ENCODE results near the gene SPEF1.
"Not testable (repeated sequence)": the region's sequence is repeated elsewhere in the genome, so short reads cannot be mapped to it uniquely, and the experiment has no call there.

The SPEF1 gene

DNA sequence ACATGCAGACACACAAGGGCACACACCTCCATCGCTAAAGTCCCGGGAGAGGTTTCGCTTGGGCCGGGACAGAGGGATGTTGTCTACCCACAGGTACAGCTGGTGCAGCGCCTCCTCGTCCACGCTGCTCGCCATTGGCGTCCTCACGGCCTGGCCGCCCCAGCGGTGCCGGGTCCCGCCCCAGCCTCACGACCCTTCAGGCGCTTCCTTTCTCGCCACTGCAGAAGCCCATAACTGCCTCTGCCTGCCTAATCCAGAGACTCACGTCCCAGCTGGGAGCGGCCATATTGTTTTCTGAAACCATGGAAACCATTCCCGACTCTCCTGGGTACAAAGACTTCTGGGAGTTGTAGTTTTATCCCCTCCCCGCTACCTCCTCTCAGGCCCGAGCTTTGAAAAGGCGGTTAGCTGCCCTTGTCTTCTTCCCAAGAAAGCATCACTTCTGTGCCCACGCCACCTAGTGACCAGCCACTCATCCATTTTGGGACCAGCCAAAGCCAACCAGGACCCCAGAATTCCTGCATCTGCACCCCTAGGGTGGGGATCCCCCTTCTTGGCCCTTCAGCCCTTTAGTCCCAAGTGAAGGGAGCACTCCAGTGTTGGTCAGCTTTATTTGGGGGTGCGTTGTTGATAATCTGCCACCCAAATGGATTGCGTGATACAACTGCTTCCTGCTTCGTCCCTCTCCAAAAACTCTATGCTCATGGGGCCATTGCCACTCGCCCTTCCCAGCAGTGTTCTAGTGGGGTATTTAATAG, at the start of gene SPEF1:
Gene SPEF1, minus strand, starts transcription at position 296 of the 758 bp plus-strand sequence. Its CDS starts 161 bp downstream, at position 135.
- no peak for DNase-seq (ENCODE audit: low read depth)

DNA sequence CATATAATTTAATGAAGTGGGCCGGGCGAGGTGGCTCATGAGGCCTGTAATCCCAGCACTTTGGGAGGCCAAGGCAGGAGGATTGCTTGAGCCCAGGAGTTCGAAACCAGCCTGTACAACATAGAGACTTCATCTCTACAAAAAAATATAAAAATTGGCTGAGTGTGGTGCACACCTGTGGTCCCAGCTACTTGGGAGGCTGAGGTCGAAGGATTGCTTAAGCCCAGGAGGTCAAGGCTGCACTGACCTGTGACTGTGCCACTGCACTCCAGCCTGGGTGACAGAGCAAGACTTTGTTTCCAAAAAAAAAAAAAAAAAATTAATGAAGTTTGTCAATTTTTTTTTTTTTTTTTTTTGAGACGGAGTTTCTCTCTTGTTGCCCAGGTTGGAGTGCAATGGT, 48.6 kb upstream of the SPEF1 start:
- not testable (repeated sequence) for DNase-seq (ENCODE audit: low read depth)

DNA sequence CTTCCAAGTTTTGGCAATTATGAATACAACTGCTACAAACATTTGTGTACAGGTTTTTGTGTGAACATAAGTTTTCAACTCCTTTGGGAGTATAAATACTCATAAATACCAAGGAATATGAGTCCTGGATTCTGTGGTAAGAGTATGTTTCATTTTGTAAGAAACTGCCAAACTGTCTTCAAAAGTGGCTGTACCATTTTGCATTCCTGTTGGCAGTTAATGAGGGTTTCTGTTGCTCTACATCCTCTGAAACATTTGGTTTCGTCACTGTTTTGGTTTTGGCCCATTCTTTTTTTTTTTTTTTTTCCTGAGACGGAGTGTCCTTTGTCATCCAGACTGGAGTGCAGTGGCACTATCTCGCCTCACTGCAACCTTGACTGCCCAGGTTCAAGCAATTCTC, 47.5 kb upstream of the SPEF1 start:
- no peak for DNase-seq (ENCODE audit: low read depth)

GRCh38 chr20:3826420-3826819, 45.2 kb upstream of the SPEF1 start:
- DNase-seq (ENCODE audit: low read depth): no peak

GRCh38 chr20:3825526-3825925, 44.3 kb upstream of the SPEF1 start:
- DNase-seq (ENCODE audit: low read depth): no peak

- no peak for DNase-seq (ENCODE audit: low read depth)
Observed at GRCh38 chr20:3823881-3824280, 42.6 kb upstream of the SPEF1 start.

GRCh38 chr20:3821996-3822395, 40.7 kb upstream of the SPEF1 start:
- DNase-seq (ENCODE audit: low read depth): no peak

- DNase-seq (ENCODE audit: low read depth): no peak
Observed at GRCh38 chr20:3820901-3821727, 39.9 kb upstream of the SPEF1 start.

DNA sequence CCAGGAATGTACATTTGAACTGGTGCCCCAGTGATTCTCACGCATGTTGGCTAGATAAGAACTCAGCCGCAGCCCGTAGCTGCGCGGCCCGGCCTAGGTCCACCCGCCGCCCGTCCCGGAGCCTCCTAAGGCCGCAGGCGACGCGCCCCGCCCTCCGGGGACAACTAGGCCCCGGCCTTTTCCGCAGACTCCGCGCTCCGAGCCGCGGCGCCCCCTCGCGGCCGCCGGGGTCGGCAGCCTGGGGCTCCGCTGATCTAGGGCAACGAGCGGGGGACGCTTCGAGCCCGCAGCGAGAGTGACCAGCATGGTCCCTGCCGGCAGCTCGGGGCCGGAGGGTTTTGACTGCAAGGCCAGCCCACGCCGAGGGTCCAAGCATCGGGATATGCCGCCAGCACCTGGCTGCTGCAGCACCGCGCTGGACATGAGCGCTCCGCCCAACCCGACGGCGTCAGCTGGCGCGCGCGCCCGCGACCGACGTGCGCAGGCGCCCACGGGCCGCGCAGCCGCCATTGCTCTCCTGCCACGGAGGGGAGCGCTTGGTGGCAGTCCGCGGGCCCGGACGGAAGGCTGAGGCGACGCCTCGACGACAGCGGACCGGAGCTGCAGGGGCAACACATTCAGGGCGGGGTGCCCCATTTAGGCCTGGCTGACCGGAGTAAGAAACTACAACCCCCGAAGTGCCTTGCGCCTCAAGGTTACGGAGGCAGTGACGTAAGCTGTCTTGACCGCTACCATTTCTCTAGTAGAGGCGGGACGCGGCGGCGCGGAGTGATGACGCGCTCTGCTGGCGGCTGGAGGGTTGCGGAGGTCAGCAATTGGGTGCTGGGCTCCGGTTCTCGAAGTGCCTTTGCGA, 39.0 kb upstream of the SPEF1 start, which contains the start of gene AP5S1:
Gene AP5S1, plus strand, starts transcription at position 500 of the 853 bp plus-strand sequence. CDS start 1,571 bp downstream, outside the sequence.
- DNase-seq (ENCODE audit: low read depth): peak; percentile 89

DNA sequence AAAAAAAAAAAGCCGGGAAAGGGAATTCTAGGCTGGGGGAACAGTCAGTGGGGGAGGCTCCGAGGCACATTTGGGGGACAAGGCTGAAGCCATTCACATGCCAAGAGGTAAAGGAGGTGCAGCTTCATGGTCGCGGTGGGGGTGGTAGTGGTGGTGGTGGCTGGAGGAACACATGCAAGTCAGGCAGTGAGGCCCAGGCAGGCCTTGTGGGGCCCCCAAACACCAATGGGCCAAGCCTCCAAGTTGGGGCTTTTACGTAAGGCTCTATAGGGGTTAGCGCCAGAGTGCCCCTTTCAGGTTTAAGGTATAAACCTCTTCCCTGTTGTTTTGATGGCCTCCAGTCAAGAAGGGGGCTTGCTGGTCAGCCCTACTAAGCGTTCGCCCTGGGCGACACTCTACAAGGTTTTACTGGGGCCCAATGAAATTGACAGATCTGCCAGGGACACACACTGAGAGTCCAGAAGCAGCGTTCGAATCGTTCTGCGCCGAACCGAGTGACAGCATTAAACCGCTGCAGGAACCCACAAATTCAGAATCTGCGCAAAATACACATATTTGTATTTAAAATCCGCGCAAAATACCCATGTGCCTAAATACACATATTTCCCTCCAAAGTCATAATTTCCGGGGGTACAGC, 38.3 kb upstream of the SPEF1 start:
- DNase-seq (ENCODE audit: low read depth): no peak

DNA sequence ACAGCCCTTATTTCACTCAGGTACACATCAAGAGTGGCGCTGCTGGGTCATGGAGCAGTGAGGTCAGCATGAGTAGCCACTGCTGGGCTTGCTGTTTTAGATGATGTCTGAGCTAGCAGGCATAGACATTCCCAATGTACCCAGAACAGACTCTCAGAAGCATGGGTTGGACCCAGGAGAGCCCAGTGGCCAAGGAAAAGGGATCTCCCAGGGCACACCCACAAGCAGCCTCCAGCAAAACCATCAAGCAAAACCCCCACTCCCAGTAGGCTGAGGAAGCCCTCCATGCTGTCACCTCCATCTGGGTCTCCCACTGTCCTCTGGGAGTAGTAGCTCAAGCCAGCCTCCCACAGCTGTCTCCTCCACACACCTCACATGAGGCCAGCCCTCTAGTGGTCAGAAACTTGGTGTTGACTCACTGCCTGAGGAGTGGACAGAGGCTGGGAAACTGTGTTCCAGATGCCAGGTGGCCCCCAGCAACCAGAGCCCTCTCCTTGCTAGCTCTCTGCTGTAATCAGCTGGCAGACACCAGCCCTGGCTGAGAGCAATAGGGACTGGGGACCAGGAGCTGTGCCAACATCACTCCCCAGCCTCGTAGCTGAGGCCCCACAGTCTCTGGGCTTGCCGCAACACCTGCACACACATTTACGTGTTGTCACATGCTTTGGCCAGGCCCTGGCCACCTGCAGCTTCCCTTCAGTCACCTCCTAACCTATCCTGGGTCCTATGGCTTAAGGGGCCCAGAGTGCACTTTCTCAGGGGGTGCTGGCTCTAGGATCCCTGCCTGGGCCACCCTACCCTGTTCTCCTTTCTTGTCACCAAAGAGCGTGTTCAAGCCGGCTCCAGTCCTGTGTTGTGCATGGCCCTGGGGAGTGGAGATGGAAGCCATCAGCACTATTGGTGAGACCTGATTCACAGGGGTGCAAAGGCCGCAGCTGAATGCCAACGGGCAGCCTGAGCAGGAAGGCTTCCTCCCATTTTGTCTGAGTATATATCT, 37.2 kb upstream of the SPEF1 start:
- DNase-seq (ENCODE audit: low read depth): no peak

DNA sequence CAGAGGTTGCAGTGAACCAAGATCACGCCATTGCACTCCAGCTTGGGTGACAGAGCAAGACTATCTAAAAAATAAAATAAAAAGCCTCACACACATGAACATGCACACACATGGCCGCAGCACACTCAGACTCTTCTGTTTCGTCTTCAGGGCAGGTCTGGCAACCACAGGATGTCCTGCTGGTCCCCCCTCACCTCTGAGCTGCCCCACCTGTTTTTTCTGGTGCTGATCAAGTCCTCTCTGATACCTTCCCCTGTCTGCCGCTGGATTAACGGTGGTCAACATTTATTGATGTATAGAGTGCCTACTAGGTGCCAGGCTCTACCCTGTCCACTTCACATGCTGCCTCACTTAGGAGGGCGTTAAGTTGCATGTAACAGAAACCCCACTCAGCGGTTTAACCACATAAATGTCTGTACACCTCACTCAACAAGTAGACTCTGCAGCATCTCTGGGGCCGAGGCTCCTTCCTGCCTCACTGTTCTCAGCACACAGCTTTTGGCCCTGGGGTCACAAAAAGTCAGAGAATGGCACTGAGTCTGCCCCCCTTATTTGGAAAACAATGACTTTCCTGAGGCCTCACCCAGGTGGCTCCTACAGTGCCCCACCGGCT, 34.6 kb upstream of the SPEF1 start:
- no peak for DNase-seq (ENCODE audit: low read depth)

- no peak for DNase-seq (ENCODE audit: low read depth)
Observed at GRCh38 chr20:3814928-3815495, 33.8 kb upstream of the SPEF1 start.

DNA sequence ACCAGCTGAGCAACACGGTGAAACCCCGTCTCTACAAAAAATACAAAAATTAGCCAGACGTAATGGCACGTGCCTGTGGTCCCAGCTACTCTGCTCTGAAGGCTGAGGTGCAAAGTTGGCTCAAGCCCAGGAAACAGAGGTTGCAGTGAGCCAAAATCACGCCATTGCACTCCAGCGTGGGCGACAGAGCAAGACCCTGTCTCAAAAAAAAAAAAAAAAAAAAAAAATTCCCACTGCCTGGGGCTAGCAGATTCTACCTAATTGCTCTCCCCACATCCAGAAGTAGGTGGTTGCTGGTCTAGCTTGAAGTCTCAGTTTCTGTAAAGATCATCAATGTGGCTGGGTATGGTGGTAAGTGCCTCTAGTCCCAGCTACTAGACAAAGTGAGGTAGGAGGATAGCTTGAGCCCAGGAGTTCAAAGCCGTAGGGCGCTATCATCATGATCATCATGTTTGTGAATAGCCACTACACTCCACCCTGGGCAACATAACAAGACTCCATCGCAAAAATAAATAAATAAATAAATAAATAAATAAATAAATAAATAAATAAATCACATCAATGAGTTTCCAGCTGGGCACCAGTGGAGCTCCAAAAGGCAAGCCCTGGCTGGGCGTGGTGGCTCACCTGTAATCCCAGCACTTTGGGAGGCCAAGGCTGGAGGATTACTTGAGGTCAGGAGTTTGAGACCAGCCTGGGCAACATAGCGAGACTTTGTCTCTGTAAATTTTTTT, 32.8 kb upstream of the SPEF1 start:
- no peak for DNase-seq (ENCODE audit: low read depth)

DNA sequence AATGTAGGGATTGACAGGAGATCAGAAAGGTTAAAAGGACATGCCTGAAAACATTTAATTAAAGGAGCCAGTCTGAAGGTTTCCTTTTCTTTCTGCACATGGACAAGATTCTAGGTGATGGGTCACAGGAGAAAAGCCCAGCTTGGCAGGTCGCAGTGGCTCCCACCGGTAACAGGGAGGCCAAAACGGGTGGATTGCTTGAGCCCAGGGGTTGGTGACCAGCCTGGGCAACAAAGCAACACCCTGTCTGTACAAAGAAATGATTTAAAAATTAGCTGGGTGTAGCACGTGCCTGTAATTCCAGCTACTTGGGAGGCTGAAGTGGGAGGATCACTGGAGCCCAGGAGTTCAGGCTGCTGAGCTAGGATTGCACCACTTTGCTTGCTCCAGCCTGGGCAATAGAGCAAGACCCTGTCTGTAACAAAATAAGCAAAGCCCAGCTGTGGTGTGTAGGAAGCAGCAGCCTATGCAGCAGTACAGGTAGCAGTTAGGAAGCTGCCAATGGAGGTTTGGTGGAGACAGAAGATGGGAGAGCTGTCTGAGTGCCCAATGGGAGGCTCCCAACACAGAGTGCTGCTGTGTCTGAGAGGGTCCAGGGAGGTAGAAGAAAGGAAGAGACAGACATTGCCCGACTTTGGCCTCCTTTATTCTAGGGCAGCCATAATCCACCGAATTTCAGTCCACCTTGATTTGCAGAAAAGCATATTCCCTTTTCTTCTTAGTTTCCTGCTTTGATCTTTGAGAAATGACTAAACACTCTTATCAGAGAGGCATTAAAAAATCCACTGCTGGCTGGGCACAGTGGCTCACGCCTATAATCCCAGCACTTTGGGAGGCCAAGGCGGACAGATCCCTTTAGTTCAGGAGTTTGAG, 32.0 kb upstream of the SPEF1 start:
- no peak for DNase-seq (ENCODE audit: low read depth)

DNA sequence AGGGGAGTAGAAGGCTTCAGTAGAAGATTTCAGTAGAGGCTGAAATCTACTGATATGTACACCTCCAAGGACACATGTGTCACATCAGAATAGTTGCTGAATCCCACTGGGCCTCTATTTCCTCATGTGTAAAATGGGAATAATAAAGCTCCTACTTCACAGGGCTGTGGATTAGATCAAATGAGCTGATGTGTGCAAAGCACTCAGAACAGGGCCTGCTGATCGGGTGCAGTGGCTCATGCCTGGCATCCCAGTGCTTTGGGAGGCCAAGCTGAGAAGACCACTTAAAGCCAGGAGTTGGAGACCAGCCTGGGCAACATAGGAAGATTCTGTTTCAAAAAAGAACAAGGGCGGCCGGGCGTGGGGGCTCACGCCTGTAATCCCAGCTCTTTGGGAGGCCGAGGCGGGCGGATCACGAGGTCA, 31.0 kb upstream of the SPEF1 start:
- no peak for DNase-seq (ENCODE audit: low read depth)

DNA sequence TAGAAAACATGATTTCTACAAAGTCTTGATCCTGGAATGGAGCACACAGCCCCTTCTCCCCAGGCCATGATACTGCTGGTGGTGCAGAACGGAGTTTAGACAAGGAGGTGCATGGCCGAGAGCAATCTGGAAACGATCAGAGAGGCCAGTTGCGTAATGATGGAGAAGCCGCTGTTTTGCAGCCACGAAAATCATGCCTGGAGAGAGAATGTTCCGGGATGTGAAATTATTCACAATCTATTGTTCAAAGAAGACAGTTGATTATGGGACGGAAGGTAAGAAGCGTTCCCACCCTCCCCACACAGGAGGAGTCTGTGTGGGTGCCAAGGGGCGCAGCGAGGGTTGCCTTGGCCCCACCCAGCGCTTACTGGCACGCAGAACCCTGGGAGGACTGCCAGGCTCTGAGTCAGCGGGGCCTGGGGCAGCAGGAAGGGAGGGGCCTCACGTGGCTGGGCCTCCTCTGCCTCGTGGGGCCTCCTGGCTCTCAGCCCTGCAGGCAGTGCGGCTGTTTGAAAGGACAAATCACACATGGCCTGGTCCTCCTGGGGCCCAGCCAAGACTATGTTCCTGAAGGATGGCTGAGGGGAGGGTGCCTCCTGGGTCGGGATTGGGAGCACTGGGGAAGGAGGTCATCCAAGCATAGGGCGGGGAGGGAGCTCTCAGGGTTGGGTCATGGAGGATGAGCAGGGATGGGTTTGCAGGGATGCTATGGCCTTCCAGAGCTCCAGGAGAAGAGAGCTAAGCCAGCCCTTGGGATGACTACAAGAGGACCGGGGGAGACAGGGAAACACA, 30.4 kb upstream of the SPEF1 start:
- peak; percentile 89 for DNase-seq (ENCODE audit: low read depth)
